ENCODE results near the gene ANO1. TPM values are rescaled to one million over a fixed set of nuclear protein-coding genes. Genes with fewer than 3 reads are reported as not detected.

ANO1 gene
- polyA plus RNA-seq, 3 donors, result not detected

GRCh38 chr11:70030412-70030811 lies 47.7 kb upstream of the ANO1 start:
- no peaks in the 10 kb centered on the region for H3K9me3 ChIP-seq (replicated peaks in 1 of 2; ENCODE audit: control insufficient read depth in 1 of 2, insufficient read depth in 1 of 2, low read length in 2 of 2)
- no peaks in the 10 kb centered on the region for H3K79me2 ChIP-seq (ENCODE audit: insufficient read depth, low read length)
- no peak overlapping the region for H3K27ac Mint-ChIP-seq
- H3K4me3 ChIP-seq (replicated peaks in 1 of 3; ENCODE audit: low read depth in 2 of 3, low read length in 3 of 3), result no peak overlapping the region
- no peak for DNase-seq
- no peak overlapping the region for H3K27ac ChIP-seq (ENCODE audit: low read depth in 1 of 2, low read length in 2 of 2)
- no peaks in the 10 kb centered on the region for H3K4me1 Mint-ChIP-seq
- H3K36me3 Mint-ChIP-seq, result no peaks in the 10 kb centered on the region
- no peaks in the 10 kb centered on the region for H3K36me3 ChIP-seq (replicated peaks in 1 of 2; ENCODE audit: control insufficient read depth in 1 of 2, insufficient read depth in 2 of 2, low read length in 2 of 2)
- no peak overlapping the region for H2AFZ ChIP-seq (ENCODE audit: insufficient read depth, low read depth, low read length, poor library complexity, severe bottlenecking)
- H3K4me3 Mint-ChIP-seq, result no peak overlapping the region
- H3K4me2 ChIP-seq (replicated peaks; ENCODE audit: extremely low read depth, low read length, poor library complexity, severe bottlenecking), result no peak overlapping the region
- no peaks in the 10 kb centered on the region for H3K4me1 ChIP-seq (ENCODE audit: control insufficient read depth in 1 of 2, insufficient read depth in 2 of 2, low read length in 2 of 2)
- H3K9ac ChIP-seq (ENCODE audit: insufficient read depth, low read length, poor library complexity, severe bottlenecking), result no peak overlapping the region
- no peaks in the 10 kb centered on the region for H3K9me3 Mint-ChIP-seq
- H4K20me1 ChIP-seq (ENCODE audit: insufficient read depth, low read length), result no peaks in the 10 kb centered on the region
- WGBS (ENCODE audit: insufficient coverage), result 97% methylated on average over 6 of the region's 7 CpGs
- intact Hi-C loops (cut with micrococcal nuclease), result no loop called here
- H3K27me3 ChIP-seq (ENCODE audit: control insufficient read depth in 2 of 2, insufficient read depth in 2 of 2, low read length in 2 of 2), result no peaks in the 10 kb centered on the region
- TF ChIP-seq CTCF (IDR thresholded peaks at IDR 0.05), result no peak
- H3K27me3 Mint-ChIP-seq (ENCODE audit: low read depth in 3 of 3), result peaks cover 3 to 6% (median 4%) of the 10 kb centered on the region in 3 donors

GRCh38 chr11:70031631-70032469 lies 46.3 kb upstream of the ANO1 start:
- no peak overlapping the region for H3K27ac ChIP-seq (ENCODE audit: low read depth in 1 of 2, low read length in 2 of 2)
- no peak for DNase-seq
- H3K27me3 Mint-ChIP-seq (ENCODE audit: low read depth in 3 of 3), result peaks cover 3 to 7% (median 4%) of the 10 kb centered on the region in 3 donors
- H3K4me3 ChIP-seq (replicated peaks in 1 of 3; ENCODE audit: low read depth in 2 of 3, low read length in 3 of 3), result no peak overlapping the region
- intact Hi-C loops (cut with micrococcal nuclease), result no loop called here
- no peaks in the 10 kb centered on the region for H3K4me1 ChIP-seq (ENCODE audit: control insufficient read depth in 1 of 2, insufficient read depth in 2 of 2, low read length in 2 of 2)
- no peaks in the 10 kb centered on the region for H3K79me2 ChIP-seq (ENCODE audit: insufficient read depth, low read length)
- no peak overlapping the region for H2AFZ ChIP-seq (ENCODE audit: insufficient read depth, low read depth, low read length, poor library complexity, severe bottlenecking)
- H3K36me3 ChIP-seq (replicated peaks in 1 of 2; ENCODE audit: control insufficient read depth in 1 of 2, insufficient read depth in 2 of 2, low read length in 2 of 2), result no peaks in the 10 kb centered on the region
- H3K9me3 Mint-ChIP-seq, result peaks cover under 1 to 7% (median 4%) of the 10 kb centered on the region in 7 donors
- H3K4me1 Mint-ChIP-seq, result no peaks in the 10 kb centered on the region
- H3K27ac Mint-ChIP-seq, result peak overlapping the region in 1 of 7 donors; percentile 64
- TF ChIP-seq CTCF (IDR thresholded peaks at IDR 0.05), result no peak
- no peaks in the 10 kb centered on the region for H3K27me3 ChIP-seq (ENCODE audit: control insufficient read depth in 2 of 2, insufficient read depth in 2 of 2, low read length in 2 of 2)
- H4K20me1 ChIP-seq (ENCODE audit: insufficient read depth, low read length), result no peaks in the 10 kb centered on the region
- H3K4me3 Mint-ChIP-seq, result no peak overlapping the region
- H3K36me3 Mint-ChIP-seq, result no peaks in the 10 kb centered on the region
- H3K9ac ChIP-seq (ENCODE audit: insufficient read depth, low read length, poor library complexity, severe bottlenecking), result no peak overlapping the region
- 88% methylated on average over 17 of the region's 18 CpGs for WGBS (ENCODE audit: insufficient coverage)
- H3K4me2 ChIP-seq (replicated peaks; ENCODE audit: extremely low read depth, low read length, poor library complexity, severe bottlenecking), result no peak overlapping the region
- peaks cover under 1 to 2% of the 10 kb centered on the region in 2 donors for H3K9me3 ChIP-seq (replicated peaks in 1 of 2; ENCODE audit: control insufficient read depth in 1 of 2, insufficient read depth in 1 of 2, low read length in 2 of 2)
